HG03442 (cell line): ENCODE data around the gene THADA.

ENCODE experiments used
- ATAC-seq: cut with Tn5 transposase; IDR thresholded peaks from one replicate; pipeline ENCODE4 v1.9.1; 2021; ENCODE audit warnings: mild to moderate bottlenecking, moderate library complexity; ENCODE audit not compliant: unreplicated experiment

Gene THADA

GRCh38 chr2:43262239-43262638, 333.6 kb downstream of the THADA start:
- no peak for ATAC-seq

DNA sequence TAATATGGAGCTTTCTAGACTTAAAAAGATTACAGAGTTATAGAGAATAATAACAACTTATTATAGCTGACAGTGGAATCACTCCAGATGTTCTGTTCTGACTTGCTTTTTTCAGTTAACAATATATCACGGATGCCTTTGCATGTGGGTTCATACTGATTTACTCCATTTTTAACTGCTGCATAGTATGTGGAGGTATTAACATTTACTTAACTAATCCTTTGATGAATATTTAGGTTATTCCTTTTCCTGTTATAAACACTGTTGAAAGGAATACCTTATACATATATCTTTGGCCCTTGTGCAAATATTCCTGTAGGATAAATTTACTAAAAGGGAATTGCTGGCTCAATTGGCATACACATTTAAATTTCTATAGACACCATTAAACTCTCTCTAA, 336.3 kb downstream of the THADA start:
- ATAC-seq, result no peak

DNA sequence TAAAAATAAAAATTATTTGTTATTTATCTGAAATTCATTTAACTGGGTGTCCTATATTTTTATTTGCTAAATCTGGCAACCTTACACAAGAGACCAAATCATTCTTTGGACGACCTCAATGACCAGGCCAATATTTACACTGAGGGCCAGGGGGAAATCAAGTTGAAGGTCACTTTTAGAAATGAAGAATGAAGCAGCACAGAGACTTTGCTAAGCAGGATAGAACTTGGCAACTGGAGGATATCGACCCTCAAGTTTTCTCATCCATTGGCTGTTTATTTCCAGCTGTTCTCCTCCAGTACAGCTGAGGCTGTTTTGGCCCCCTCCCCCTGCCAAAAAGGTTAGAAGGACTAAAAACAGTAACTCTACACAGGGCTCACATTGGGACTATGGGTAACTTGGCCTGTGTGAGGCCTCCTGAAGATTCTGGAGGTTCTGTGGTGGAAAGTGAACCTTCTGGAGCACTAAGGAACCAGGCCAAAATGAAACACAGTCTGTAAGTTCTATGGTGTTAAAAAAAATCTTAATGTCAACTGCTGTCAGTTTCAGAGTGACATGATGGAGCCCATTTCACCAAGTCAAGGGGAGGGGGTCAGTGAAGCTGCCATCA, 337.2 kb downstream of the THADA start:
- no peak for ATAC-seq

DNA sequence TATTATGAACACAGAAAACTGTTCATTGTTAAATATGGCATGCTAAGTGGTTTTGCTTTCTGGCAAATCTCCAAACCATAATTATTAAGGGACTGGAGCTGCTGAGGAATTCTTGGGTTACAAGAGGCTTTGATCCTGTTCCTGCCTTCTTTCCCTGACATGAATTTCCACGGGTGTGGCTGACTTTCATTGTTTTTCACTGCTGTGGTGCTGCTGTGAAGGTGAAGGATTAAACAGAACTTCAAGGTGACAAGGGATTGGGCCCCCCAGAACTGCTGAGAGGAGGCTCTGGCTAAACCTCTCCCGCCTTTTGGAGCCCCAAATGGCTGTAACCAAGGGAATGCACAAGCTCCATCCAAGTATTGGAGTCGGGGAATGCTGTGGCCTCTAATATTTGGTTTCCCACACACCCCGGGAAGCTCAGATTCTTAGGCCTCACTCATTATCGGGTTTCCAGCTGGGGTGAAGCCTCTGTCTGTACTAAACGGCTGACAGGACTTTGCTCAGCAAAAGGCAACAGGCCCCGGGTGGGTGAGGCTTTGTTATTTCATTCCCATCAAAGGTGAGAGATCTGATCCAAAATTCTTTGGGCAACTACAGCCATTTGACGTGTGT, 340.4 kb downstream of the THADA start:
- ATAC-seq, result no peak

- no peak for ATAC-seq
Observed at GRCh38 chr2:43254331-43254730, 341.5 kb downstream of the THADA start.

DNA sequence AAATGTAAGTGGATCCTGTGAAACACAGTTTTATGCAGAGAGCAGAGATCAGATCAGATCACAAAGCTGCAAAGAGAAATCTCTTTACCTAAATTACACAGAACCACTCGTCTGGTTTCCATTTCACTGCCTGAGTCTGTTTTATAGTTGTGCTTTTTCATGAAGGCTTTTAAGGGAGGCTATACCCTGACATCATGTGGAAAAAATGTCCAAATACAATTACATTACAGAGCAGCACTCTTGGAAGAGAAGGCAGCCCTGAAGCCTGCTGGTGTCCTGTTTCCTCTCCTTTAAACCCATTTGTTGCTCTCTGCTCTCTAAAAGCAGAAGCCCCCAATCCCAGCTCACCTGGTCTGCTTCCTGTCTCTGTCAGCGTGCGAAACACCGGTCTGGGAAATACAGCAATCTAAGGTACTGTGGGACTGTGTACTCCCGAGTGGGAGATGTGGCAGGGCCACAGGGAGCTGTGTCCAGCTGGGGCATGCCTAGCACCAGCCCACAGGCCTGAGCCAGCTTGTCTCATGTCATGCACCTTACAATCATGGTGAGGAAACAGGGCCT, 344.6 kb downstream of the THADA start:
- ATAC-seq, result no peak

DNA sequence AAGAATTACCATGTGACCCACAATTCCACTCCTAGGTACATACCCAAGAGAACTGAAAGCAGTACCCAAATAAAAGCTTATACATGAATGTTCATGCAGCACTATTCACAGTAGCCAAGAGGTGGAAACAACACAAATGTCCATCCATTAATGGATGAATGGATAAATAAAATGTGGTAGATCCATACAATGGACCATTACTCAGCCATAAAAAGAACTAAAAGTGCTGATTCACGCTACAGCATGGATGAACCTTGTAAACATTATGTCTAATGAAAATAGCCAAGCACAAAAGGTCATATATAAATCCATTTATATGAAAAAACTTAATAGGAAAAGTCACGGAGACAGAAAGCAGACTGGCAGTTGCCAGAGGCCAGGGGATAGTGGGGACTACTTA, 345.8 kb downstream of the THADA start:
- no peak for ATAC-seq

DNA sequence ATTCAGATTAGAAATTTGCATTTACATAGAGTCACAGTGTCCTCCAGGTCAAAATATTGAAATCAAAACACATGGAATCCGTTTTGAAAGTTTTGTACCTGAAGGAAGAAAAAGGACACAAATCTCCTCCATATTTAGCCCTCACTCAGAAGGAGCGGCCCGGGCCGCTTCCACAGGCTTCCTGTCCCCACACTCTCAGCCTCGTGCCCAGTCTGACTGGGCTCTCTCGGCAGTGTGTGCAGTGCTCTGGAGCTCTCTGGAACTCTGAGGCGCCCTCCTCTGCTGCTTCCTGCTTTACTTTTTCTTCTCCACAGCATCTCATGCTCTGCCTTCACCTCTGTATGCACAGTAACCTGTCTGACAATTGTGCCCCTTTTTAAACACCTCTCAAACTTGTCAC, 347.2 kb downstream of the THADA start:
- no peak for ATAC-seq

GRCh38 chr2:43246641-43247040, 349.2 kb downstream of the THADA start:
- ATAC-seq, result no peak

DNA sequence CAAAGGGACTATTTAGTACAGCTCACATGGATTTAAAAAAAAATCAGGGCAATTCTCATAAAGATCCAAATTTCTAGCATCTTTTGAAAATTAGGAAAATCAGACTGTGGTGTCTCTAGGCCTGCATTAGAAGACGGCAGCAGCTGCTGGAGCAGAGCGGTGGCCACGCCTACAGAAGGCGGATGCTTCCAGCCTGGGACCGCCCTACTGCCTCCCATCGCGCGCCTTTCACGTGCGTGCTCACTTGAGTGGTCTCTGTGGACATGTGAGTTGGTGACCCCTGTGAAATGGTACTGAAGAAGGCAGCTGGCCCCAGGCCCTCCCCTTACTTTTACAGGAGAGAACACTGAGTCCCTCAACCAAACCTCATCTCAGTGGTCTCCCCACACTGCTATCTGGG, 354.3 kb downstream of the THADA start:
- no peak for ATAC-seq

DNA sequence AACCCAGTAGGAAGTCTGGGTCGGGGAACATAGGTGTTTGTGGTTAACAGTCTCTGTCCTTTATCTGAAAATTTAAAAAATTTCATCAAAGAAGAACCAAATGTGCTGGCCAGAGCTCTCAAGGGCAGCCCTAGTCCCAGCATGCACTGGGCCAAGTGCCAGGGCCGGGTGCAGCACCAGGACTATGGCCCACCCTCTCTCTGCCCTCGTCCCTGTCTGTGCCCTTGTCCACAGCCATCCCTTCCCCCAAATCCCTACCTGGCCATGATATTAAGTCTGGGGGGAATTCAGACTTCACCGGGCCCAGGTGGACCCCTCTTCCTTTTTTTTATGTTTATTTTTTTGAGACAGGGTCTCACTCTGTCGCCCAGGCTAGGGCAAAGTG, 355.1 kb downstream of the THADA start:
- no peak for ATAC-seq

GRCh38 chr2:43239981-43240765, 355.7 kb downstream of the THADA start:
- ATAC-seq, result no peak

DNA sequence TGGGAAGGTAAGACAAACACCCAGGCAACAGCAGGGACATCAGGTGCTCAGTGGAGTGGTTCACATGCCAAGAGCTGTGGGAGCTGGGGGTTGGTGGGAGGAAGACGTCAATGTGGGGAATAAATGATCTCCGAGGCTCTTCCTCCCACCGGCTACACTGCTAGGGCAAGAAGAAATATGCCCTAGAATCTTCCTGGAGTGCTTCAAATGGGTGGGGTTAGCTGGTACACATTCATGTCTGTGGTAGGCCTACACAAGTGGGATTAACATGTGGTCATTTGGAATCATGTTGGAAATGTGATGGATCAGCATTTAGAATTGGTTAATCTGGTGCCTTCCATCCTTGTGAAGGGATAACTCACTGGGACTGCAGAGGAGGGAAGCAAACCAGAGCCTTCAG, 357.0 kb downstream of the THADA start:
- ATAC-seq, result no peak

GRCh38 chr2:43238176-43238575, 357.7 kb downstream of the THADA start:
- no peak for ATAC-seq

GRCh38 chr2:43233218-43234212, 362.3 kb downstream of the THADA start:
- no peak for ATAC-seq

GRCh38 chr2:43230951-43231827, 364.6 kb downstream of the THADA start:
- no peak for ATAC-seq

DNA sequence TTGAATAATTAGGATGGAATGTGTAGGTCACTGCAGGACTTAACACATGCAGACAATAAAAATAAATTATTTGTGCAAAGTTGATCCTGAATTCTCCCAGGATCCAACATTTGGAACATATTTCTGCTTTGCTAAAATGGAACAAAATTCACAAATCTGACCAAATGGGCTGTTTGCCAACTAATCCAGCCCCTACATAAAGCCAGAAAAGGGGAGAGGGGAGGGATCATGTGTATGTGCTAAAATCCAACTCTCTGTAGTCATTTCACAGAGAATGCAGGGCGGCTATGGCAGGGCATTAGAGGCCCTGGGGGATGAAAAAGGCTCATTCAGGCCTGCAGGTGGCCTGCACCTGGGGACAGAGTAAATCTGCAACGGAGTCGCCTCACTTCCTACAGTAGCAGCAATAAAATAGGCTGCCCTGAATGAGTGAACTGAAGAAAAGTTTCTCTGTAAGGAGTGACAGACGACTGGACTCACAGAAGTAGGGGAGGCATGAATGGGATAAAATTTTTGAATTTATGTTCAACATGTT, 365.4 kb downstream of the THADA start:
- ATAC-seq, result no peak

GRCh38 chr2:43228756-43229659, 366.8 kb downstream of the THADA start:
- ATAC-seq, result no peak
